ENCODE results near the gene ILKAP. TPM values are rescaled to one million over a fixed set of nuclear protein-coding genes. Genes with fewer than 3 reads are reported as not detected.

The ILKAP gene
- polyA plus RNA-seq, 2 of the 4 experiments (the other 2 are of a cell fraction): 36.3 to 41.4 TPM

GRCh38 chr2:238157506-238158017 is 45.9 kb downstream of the ILKAP start:
- TF ChIP-seq CBX8 (IDR thresholded peaks at IDR 0.05) (no peak), HES2 (IDR thresholded peaks at IDR 0.05) (no peak), EHMT2 (IDR thresholded peaks at IDR 0.05; ENCODE audit: low read depth) (no peak), NFE2L2 (conservative IDR thresholded peaks at IDR 0.05; ENCODE audit: low read length) (no peak), KDM5A (IDR thresholded peaks at IDR 0.05) (no peak), POLR2A (IDR thresholded peaks at IDR 0.05; ENCODE audit: low read length) (no peak), CEBPB (IDR thresholded peaks at IDR 0.05) (no peak), HEYL (CRISPR knock-in tag; IDR thresholded peaks at IDR 0.05) (no peak), FOSL2 (IDR thresholded peaks at IDR 0.05) (no peak), FOSL2 (CRISPR knock-in tag; IDR thresholded peaks at IDR 0.05) (no peak), ZC3H11A (IDR thresholded peaks at IDR 0.05) (no peak), KDM1A (IDR thresholded peaks at IDR 0.05; ENCODE audit: low read depth) (no peak)
- ATAC-seq: no peak
- CTCF ChIA-PET: no interaction called here

GRCh38 chr2:238155761-238156694 is 47.5 kb downstream of the ILKAP start:
- TF ChIP-seq HES2 (IDR thresholded peaks at IDR 0.05) (no peak), ZSCAN20 (CRISPR knock-in tag; IDR thresholded peaks at IDR 0.05) (no peak), MAFK (IDR thresholded peaks at IDR 0.05; ENCODE audit: partially characterized antibody) (no peak), EHMT2 (IDR thresholded peaks at IDR 0.05; ENCODE audit: low read depth) (no peak), JUN (IDR thresholded peaks at IDR 0.05) (no peak), CEBPB (IDR thresholded peaks at IDR 0.05) (no peak), CBX8 (IDR thresholded peaks at IDR 0.05) (no peak), FOXS1 (CRISPR knock-in tag; IDR thresholded peaks at IDR 0.05) (no peak), KDM1A (IDR thresholded peaks at IDR 0.05; ENCODE audit: low read depth) (no peak), TFCP2L1 (CRISPR knock-in tag; IDR thresholded peaks at IDR 0.05) (no peak), ELK1 (IDR thresholded peaks at IDR 0.05; ENCODE audit: low read depth, low read length) (no peak), BCL3 (IDR thresholded peaks at IDR 0.05) (no peak), CBX2 (IDR thresholded peaks at IDR 0.05; ENCODE audit: borderline replicate concordance, low read depth) (no peak), HEYL (CRISPR knock-in tag; IDR thresholded peaks at IDR 0.05) (no peak), ATOH8 (CRISPR knock-in tag; IDR thresholded peaks at IDR 0.05; ENCODE audit: low read depth) (no peak), JUNB (IDR thresholded peaks at IDR 0.05) (no peak), FOSL2 (IDR thresholded peaks at IDR 0.05) (no peak), FOSL2 (CRISPR knock-in tag; IDR thresholded peaks at IDR 0.05) (no peak)
- WGBS (ENCODE audit: missing lambda C conversion rate): 72% methylated on average over 18 of the region's 18 CpGs
- ChIA-PET CTCF (no interaction called here), POLR2A (no interaction called here)
- no peak overlapping the region for H3K4me3 ChIP-seq
- no peak overlapping the region for H3K4me2 ChIP-seq
- no peak overlapping the region for H3K27ac ChIP-seq
- no peaks in the 10 kb centered on the region for H3K9me3 ChIP-seq
- no peak for FAIRE-seq
- ATAC-seq: no peak
- peaks cover 10% of the 10 kb centered on the region; the same call in 2 of the 3 replicates for H3K4me1 ChIP-seq
- DNase-seq (ENCODE audit: low read depth in 1 of 2, low spot score in 1 of 2): no peak

More at GRCh38 chr2:238157506-238158017, 45.9 kb downstream of the ILKAP start:
- Histone ChIP-seq H3K4me1 (peaks cover 10% of the 10 kb centered on the region; the same call in 2 of the 3 replicates), H3K4me2 (no peak overlapping the region), H3K4me3 (no peak overlapping the region), H3K27ac (no peak overlapping the region), H3K9me3 (no peaks in the 10 kb centered on the region)
- WGBS (ENCODE audit: missing lambda C conversion rate): 74% methylated on average over 11 of the region's 14 CpGs
- POLR2A ChIA-PET: no interaction called here
- DNase-seq (ENCODE audit: low read depth in 1 of 2, low spot score in 1 of 2): no peak
- no peak for FAIRE-seq
